Hematopoietic multipotent progenitor cell treated with erythropoietin and hydrocortisone succinate and interleukin-3 and kit ligand, for 15 days (in vitro differentiated cells): ENCODE data around the gene MUTYH.

ENCODE experiments used
- DNase-seq: peaks from one replicate; pipeline ENCODE4 v3.0.0-alpha.2; 2015; ENCODE audit warnings: low spot score

MUTYH gene

GRCh38 chr1:45348966-45349677, 8.9 kb upstream of the MUTYH start:
- DNase-seq = no peak

- no peak for DNase-seq
These were observed 8.3 kb upstream of the MUTYH start for GRCh38 chr1:45348609-45348965.

GRCh38 chr1:45348020-45348419, 7.8 kb upstream of the MUTYH start:
- no peak for DNase-seq

GRCh38 chr1:45346473-45346872, 6.2 kb upstream of the MUTYH start:
- DNase-seq = no peak

DNA sequence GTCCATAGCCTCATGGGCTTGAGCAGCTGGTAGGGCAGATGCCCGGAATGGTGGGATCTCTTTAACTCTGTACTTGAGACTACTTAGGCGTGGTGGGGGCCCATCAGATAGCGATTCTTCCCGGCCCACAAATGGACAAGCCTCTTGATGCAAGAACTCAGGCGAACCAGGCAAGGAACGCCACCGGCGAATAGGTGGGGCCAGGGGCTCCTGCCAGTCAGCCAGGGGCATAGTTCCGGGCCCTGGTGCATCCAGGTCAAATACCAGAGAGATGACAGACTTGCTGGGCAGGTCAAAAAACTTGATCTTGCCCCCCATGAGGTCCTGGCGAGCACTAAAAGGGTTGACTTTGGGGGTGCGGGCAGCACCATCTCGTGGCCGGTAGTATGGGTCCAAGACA, 4.8 kb upstream of the MUTYH start:
- DNase-seq = no peak

- no peak for DNase-seq
These were observed 4.3 kb upstream of the MUTYH start for GRCh38 chr1:45344499-45344898.

- no peak for DNase-seq
These were observed 701 bp upstream of the MUTYH start for GRCh38 chr1:45340816-45341466.

DNA sequence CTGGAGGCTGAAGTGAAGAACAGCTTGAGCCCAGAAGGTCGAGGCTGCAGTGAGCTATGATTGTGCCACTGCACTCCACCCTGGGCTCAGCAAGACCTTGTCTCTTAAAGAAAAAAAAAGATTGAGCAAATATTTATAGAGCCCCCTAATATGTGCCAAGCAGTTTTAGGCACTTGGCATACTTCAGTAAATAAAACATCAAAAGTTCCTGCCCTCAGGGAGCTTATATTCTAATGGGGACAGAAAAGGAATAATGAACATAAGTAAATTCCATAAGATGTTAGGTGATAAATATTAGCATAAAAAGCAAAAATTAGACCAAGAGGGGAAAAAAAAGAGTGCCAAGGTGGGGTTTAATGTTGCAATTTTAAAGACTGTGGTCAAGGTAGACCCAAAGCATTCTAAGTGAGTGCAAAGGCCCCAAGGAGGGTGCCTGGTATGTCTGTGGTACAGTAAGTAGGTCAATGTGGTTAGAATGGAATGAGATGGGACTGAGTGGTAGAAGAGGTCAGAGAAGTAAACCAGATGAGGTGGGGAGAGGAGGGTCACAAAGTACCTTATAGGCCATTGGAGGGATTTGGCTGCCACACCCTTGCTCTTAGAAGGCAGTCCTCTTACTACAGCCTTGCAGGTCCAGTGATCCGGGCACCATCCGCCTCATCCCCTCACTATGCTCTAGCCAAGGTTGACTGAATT, 2.5 kb downstream of the MUTYH start:
- DNase-seq = no peak

- no peak for DNase-seq
These were observed 4.3 kb downstream of the MUTYH start for GRCh38 chr1:45335855-45336324.

GRCh38 chr1:45334308-45335245, 5.7 kb downstream of the MUTYH start:
- DNase-seq = no peak

DNA sequence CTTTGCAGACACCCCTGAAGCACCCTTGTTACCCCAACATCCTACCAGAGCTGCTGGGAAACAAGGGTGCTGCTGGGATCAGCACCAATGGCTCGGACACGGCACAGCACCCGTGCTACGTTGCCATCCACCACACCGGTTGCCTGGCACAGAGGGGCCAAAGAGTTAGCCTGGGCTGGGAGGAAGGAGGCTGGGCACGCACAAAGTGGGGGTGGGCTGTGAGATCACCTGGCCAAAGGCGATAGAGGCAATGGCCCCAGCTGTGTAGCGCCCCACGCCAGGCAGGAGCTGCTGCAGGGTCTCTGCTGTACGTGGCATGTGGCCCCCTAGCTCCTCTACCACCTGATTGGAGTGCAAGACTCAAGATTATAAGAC, 7.9 kb downstream of the MUTYH start:
- DNase-seq = no peak

- DNase-seq = no peak
These were observed 8.5 kb downstream of the MUTYH start for GRCh38 chr1:45331436-45332345.

- no peak for DNase-seq
These were observed 10.8 kb downstream of the MUTYH start for GRCh38 chr1:45329445-45329844.

- no peak for DNase-seq
These were observed 11.6 kb downstream of the MUTYH start for GRCh38 chr1:45328680-45329079.

DNA sequence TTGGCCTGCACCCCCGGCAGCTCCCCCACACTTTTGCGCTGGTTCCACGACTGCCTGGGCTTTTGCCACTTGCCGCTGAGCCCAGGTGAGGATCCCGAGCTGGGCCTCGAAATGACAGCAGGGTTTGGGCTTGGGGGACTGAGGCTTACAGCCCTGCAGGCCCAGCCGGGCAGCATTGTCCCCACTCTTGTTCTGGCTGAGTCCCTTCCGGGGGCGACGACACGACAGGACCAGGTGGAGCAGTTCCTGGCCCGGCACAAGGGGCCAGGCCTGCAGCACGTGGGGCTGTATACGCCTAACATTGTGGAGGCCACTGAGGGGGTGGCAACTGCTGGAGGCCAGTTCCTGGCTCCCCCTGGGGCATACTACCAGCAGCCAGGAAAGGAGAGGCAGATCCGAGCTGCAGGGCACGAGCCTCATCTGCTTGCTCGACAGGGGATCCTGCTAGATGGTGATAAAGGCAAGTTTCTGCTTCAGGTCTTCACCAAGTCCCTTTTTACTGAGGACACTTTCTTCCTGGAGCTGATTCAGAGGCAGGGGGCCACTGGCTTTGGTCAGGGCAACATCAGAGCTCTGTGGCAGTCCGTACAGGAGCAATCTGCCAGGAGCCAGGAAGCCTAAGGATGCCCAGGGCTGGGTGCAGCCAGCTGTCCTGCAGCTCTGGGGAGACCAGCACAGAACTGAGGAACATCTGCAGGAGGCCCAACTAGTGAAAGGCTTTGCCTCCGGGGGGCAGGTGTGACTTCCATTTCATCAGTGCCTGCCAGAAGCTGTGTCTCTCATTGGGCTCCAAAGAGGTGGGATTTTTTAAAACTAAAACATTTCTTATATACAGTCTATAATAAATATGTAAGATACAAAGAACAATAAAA, 12.4 kb downstream of the MUTYH start:
- DNase-seq = no peak

DNA sequence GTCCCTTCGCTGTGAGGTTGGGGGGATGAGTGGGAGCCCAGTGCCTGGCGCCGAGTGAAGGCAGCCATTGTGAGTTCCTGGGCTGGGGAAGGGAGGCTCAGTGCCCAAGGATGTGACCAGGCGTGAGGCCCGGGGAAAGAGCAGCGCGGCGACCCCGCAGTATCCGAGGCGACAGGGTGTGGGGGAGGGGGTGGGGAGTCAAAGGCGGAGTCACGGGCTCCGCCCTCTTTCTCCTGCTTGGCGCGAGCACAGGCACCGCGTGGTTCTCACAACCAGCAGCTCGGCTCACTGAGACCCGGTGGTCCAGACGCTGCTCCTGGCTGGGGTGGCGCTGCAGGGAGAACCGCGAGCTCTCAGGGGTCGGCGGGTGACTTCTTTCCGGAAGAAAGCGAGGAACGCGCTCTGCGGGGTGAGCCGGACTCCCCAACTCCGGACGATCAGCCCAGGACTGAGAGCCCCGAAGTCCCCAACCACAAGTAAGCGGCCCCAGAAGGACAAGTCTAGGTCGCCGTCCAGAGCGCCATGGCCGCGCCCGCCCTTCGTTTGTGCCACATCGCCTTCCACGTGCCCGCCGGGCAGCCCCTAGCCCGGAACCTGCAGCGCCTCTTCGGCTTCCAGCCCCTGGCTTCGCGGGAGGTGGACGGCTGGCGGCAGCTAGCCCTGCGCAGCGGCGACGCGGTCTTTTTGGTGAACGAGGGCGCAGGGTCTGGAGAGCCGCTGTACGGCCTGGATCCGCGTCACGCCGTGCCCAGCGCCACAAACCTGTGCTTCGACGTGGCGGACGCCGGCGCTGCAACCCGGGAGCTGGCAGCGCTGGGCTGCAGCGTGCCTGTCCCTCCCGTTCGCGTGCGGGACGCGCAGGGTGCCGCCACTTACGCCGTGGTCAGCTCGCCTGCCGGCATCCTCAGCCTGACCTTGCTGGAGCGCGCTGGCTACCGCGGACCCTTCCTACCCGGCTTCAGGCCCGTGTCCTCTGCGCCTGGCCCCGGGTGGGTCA, 13.3 kb downstream of the MUTYH start, which contains the start of gene HPDL:
HPDL (plus strand) TSS at position 269 of the 997 bp plus-strand sequence; CDS start at position 523, 254 bp downstream.
- DNase-seq = peak; percentile 43

DNA sequence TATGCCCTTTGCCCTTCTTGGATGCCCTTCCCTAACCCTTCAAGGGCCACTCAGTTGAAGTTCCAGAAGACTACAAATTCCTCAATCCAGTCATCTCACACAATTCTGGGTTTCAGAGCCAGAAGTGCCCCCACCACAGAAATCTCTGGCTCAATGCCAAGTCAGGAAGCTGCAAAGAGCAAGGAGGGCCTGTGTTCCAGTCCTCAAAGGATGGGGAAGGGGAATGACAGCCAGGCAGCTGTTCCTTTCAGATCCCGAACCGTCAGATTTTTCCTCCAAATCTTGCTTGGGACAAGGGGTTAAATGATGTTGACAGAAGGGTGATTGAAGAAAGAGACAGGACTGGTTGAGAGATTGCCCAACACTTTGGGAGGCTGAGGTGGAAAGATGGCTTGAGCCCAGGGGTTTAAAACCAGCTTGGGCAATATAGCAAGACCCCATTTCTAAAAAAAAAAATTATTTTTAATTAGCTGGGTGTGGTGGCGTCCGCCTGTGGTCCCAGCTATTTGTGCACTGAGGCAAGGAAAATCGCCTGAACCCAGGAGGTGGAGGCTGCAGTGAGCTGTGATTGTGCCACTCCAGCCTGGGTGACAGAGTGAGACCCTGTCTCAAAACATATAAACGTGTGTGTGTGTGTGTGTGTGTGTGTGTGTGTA, 14.3 kb downstream of the MUTYH start:
- DNase-seq = no peak

DNA sequence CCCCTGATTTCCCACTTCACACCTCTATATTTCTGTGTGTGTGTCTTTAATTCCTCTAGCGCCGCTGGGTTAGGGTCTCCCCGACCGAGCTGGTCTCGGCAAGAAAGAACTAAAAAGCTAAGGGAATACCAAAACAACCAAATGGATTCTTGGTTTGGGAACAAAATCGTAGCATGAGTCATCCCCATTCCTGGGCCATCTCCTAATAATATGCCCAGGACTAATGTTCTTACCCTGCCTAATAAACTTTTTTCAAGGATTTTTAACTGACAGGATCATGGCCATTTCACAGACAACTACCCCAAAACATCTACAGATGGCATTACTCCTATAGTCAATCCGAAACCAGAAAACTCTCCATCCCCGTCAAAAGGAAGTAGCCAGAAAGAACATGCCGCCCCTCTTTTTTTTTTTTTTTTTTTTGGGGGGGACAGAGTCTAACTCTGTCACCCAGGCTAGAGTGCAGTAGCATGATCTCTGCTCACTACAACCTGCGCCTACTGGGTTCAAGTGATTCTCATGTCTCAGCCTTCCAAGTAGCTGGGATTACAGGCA, 17.7 kb downstream of the MUTYH start:
- DNase-seq = no peak
